ENCODE data around the gene CIP2A.

GRCh38 chr3:108623504-108623903 lies 34.3 kb upstream of the CIP2A start:
- no peak for TF ChIP-seq CTCF (IDR thresholded peaks at IDR 0.05)
- no peak for TF ChIP-seq POLR2A (IDR thresholded peaks at IDR 0.05)
- TF ChIP-seq POLR2AphosphoS5 (IDR thresholded peaks at IDR 0.05; ENCODE audit: insufficient read depth in 1 of 2, low read depth in 1 of 2) = no peak

Data from vagina (tissue), 2 donors.